Frontal cortex (tissue), 4 donors: ENCODE results near the gene TNK1. TPM values are rescaled to one million over a fixed set of nuclear protein-coding genes. Genes with fewer than 3 reads are reported as not detected.
"Not testable (repeated sequence)": the region's sequence is repeated elsewhere in the genome, so short reads cannot be mapped to it uniquely, and the experiment has no call there.

ENCODE experiments used
- DNase-seq, 2 donors: peaks; one replicate each; pipeline ENCODE4 v3.0.0; 2012; ENCODE audit warnings: low spot score in 2 of 2
- FAIRE-seq: peaks from 2 replicates; lab custom pipeline; 2012; peaks lifted over from hg19 to GRCh38; lab: Jason Lieb, UNC
- total RNA-seq: library from RNA; depleted of rRNA; stranded (reverse); fragments of >200 nt; gene quantifications from one replicate; pipeline ENCODE4 v1.2.3, GENCODE V29; 2014
- donor health status: control.
- donor health status: control.
- donor health status: control.

TNK1 gene
- total RNA-seq, 1 donor from 2014 or later, result 0.82 TPM

GRCh38 chr17:7354262-7354843, 26.5 kb upstream of the TNK1 start:
- FAIRE-seq, result no peak

GRCh38 chr17:7355053-7355452, 25.8 kb upstream of the TNK1 start, which contains the start of gene TMEM95:
TSS of gene TMEM95 (plus strand) at chr17:7355156. CDS start at chr17:7355205, 49 bp downstream.
- FAIRE-seq (no peak), DNase-seq (peak; percentile 60 to 64)

More at GRCh38 chr17:7354262-7354843, 26.5 kb upstream of the TNK1 start:
- DNase-seq, result no peak

GRCh38 chr17:7355573-7355972, 25.3 kb upstream of the TNK1 start:
- no peak for DNase-seq
- no peak for FAIRE-seq

GRCh38 chr17:7356072-7356549, 24.8 kb upstream of the TNK1 start:
- no peak for FAIRE-seq
- DNase-seq, result peak; percentile 59 to 67

- FAIRE-seq (no peak), DNase-seq (no peak)
Measured at GRCh38 chr17:7356756-7357155, 24.1 kb upstream of the TNK1 start.

GRCh38 chr17:7357381-7357780, 23.5 kb upstream of the TNK1 start:
- DNase-seq (no peak), FAIRE-seq (no peak)

- DNase-seq (no peak), FAIRE-seq (no peak)
Measured at GRCh38 chr17:7361906-7362305, 19.0 kb upstream of the TNK1 start.

GRCh38 chr17:7363311-7363710, 17.6 kb upstream of the TNK1 start:
- FAIRE-seq, result no peak
- DNase-seq, result no peak

GRCh38 chr17:7365963-7366362, 14.9 kb upstream of the TNK1 start:
- DNase-seq, FAIRE-seq: not testable (repeated sequence)

GRCh38 chr17:7367083-7367482, 13.8 kb upstream of the TNK1 start:
- DNase-seq (no peak), FAIRE-seq (no peak)

GRCh38 chr17:7367918-7368598, 12.8 kb upstream of the TNK1 start:
- DNase-seq (no peak), FAIRE-seq (no peak)

- DNase-seq, FAIRE-seq: not testable (repeated sequence)
Measured at GRCh38 chr17:7368599-7368994, 12.3 kb upstream of the TNK1 start.

- DNase-seq (no peak), FAIRE-seq (no peak)
Measured at GRCh38 chr17:7369825-7370224, 11.1 kb upstream of the TNK1 start.

- no peak for FAIRE-seq
- DNase-seq, result no peak
Measured at GRCh38 chr17:7370853-7371252, 10.0 kb upstream of the TNK1 start.

- DNase-seq (no peak), FAIRE-seq (no peak)
Measured at GRCh38 chr17:7374353-7374752, 6.5 kb upstream of the TNK1 start.

GRCh38 chr17:7379134-7379533, 1.8 kb upstream of the TNK1 start:
- DNase-seq (no peak), FAIRE-seq (no peak)

GRCh38 chr17:7380321-7380720, 568 bp upstream of the TNK1 start:
- no peak for FAIRE-seq
- DNase-seq, result peak in 1 of 2 donors; percentile 41

GRCh38 chr17:7382901-7383300, 2.0 kb downstream of the TNK1 start:
- FAIRE-seq (no peak), DNase-seq (no peak)

GRCh38 chr17:7383371-7383741, 2.5 kb downstream of the TNK1 start:
- FAIRE-seq (no peak), DNase-seq (peak in 1 of 2 donors; percentile 47)

- no peak for FAIRE-seq
- peak; percentile 74 to 82 for DNase-seq
Measured at GRCh38 chr17:7383742-7384488, 3.0 kb downstream of the TNK1 start.
